Right hindlimb (tissue), 1 donor: Measurements from ENCODE around the gene MYMX.

ENCODE experiments used
- DNase-seq: peaks from one replicate; pipeline ENCODE4 v3.0.0-alpha.2; 2018

MYMX gene

GRCh38 chr6:44234101-44235025, 17.6 kb downstream of the MYMX start:
- peak; percentile 85 for DNase-seq

- no peak for DNase-seq
These were observed 18.5 kb downstream of the MYMX start for GRCh38 chr6:44235269-44235668.

GRCh38 chr6:44235891-44236516, 19.3 kb downstream of the MYMX start:
- no peak for DNase-seq

GRCh38 chr6:44237021-44237812, 20.5 kb downstream of the MYMX start:
- DNase-seq, result peak; percentile 89

- DNase-seq, result peak; percentile 85
These were observed 21.2 kb downstream of the MYMX start for GRCh38 chr6:44237813-44238433.

- no peak for DNase-seq
These were observed 22.1 kb downstream of the MYMX start for GRCh38 chr6:44238687-44239350.

- DNase-seq, result no peak
These were observed 26.6 kb downstream of the MYMX start for GRCh38 chr6:44243345-44243744.

- DNase-seq, result no peak
These were observed 28.7 kb downstream of the MYMX start for GRCh38 chr6:44245391-44245911.

GRCh38 chr6:44245912-44246662, 29.4 kb downstream of the MYMX start:
- peak; percentile 93 for DNase-seq

- peak; percentile 95 for DNase-seq
These were observed 30.1 kb downstream of the MYMX start, which contains the start of gene HSP90AB1 for GRCh38 chr6:44246663-44247337. Gene HSP90AB1, plus strand, starts transcription at chr6:44247101. Its CDS starts 1,529 bp downstream, at chr6:44248630.

GRCh38 chr6:44247338-44248302, 30.9 kb downstream of the MYMX start:
- peak; percentile 77 for DNase-seq

GRCh38 chr6:44248579-44248978, 31.9 kb downstream of the MYMX start:
- DNase-seq, result no peak

GRCh38 chr6:44249082-44249748, 32.5 kb downstream of the MYMX start:
- DNase-seq, result no peak

GRCh38 chr6:44250067-44250717, 33.5 kb downstream of the MYMX start:
- DNase-seq, result no peak

- DNase-seq, result no peak
These were observed 34.0 kb downstream of the MYMX start for GRCh38 chr6:44250718-44251123.

GRCh38 chr6:44251576-44252524, 35.1 kb downstream of the MYMX start:
- DNase-seq, result no peak
